HG03342 (cell line): Measurements from ENCODE around the gene C11orf98.
"Not testable (repeated sequence)": the region's sequence is repeated elsewhere in the genome, so short reads cannot be mapped to it uniquely, and the experiment has no call there.

Experiments used
- ATAC-seq: cut with Tn5 transposase; IDR thresholded peaks from one replicate; pipeline ENCODE4 v1.9.1; 2021; ENCODE audit warnings: mild to moderate bottlenecking, moderate library complexity; ENCODE audit not compliant: unreplicated experiment

Gene C11orf98

DNA sequence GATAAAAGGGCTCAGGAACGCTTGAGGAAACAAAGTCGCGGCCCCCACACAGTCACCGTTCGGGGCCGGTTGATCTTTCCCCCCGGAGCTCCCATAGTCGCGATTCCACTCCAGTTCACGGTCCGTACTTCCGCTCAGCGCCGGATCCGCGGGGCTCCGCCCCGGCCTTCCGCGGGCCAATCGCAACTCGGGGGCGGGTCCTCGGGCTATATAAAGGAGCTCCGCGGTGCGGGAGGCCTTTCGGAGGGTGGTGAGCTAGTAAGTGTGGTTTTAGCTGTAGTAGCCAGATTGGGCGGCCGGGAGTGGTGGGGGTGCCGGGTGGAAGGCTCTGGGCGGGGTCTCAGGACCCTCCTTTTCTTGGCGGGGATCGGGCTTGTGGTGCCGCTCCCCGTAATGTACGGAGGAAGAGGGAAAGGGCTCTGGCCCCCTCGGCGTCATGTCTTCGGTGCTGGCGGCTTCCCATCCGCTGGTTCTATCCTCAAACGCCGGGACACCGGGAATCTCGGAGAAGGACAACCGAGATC lies at the start of gene C11orf98, which contains the start of gene CSKMT:
C11orf98 (minus strand) TSS at position 136 of the 524 bp plus-strand sequence; CDS start at position 95, 41 bp downstream.
CSKMT (plus strand) TSS at position 238 of the 524 bp plus-strand sequence. CDS start 568 bp downstream, outside the sequence.
- peak; percentile 79 for ATAC-seq

DNA sequence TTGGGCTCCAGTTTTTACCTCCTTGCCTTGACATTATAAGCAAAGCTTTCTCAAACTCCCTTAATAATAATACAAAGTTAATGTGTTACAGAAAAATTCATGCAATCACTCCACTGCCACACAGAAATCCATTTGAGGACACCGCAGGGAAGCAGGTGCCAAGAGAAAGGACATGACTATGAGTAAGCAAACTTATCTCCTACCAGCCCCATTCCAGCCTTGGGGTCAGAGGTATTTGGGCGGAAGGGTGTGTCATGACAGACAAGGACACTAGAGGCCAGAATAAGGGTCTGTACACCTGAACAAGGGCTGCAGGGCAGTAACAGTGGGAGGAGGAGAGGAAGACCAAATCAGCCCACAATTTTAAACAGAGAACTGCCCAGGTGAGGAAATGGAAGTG lies 48.3 kb upstream of the C11orf98 start:
- no peak for ATAC-seq

DNA sequence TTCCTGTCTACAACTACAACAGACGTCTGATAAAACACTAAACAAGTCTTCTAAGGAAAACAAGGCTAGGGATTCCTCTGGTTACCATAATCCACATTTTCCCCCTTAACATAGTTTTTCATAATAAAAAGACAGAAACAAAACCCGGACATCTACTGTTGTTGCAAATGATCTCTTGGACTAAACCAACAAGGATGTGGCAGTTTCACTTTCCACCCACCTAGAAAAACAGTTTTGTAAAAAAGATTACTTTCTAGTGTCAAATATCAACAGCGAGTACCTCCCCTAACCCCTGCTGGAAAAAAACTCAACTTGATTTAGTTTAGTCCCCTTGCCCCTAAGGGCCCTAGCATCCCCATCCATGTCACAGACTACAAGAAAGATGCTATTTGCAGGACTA lies 47.9 kb upstream of the C11orf98 start:
- ATAC-seq, result no peak

DNA sequence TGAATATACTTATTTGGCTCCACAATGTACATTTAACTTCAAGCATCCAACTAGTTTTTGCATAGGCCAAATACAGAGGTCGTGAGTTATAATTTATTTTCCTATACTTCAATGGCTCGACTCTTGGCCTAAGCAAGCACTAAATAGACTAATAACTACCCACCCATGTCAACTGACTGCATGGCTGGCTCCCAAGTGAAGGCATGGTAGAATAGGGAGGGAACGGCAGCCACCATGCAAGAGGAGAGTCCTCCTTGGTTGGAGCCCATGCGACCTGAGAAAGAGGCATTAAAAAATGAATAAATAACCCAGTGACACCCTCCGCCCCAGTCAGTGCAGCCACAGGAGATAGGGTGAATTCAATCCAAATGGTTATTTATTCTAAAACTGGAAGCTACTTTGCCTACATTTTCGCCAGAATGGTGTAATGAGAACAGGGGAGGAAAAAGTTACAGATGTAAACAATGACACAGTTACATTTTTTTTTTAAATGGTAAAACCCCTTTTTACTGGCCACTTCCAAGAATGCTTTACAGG lies 47.3 kb upstream of the C11orf98 start:
- ATAC-seq, result no peak

DNA sequence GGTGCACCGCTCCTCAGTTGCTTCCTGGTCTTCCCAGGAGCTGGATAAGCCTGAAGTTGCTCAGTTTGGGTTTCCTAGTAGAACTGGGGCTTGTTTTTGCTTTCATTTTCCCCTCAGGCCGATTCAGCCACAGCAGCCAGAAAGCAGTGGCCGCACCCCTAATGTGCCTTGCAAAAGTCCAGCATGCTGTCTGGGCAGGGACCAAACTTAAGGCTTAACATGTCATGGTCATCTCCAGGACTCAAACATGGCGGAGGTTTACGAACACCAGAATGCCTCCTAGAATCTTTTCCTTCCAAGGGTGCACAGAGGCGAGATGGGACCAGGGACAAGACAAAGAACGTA lies 45.0 kb upstream of the C11orf98 start:
- no peak for ATAC-seq

DNA sequence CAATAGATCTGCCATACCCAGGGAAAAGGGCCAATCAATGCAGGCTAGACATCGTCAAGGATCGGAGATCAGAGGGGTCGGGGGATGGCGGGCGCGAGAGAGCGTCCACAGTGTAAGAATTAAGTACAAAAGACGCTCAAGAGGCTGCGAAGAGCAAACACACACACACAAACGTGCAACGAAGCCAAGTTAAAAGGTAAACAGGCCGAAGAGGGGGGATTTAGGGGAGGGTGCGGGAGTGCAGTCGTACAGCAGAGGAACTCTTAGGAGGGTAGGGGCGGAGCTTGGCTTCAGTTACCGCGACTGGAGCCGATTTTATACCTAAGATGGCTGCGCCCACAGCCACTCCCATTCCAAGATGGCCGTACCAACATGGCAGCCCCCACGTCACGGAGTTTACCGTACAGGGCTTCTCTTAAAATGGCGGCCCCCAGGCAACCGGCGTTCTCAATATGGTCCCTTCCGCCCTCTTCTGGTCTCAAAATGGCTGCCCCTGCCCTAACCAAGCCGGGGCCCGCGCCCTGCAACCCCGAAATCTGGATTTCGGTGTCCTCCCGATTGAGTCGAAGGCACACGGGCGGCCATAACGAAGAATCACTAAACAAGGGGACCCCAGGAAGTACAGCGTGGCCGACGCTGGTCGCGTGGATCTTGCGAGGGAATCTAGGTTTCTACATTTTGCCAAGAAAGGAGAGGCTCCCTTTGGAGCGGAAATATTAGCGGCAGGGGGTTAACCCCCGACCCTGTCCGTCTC lies 44.4 kb upstream of the C11orf98 start:
- ATAC-seq, result peak; percentile 67

DNA sequence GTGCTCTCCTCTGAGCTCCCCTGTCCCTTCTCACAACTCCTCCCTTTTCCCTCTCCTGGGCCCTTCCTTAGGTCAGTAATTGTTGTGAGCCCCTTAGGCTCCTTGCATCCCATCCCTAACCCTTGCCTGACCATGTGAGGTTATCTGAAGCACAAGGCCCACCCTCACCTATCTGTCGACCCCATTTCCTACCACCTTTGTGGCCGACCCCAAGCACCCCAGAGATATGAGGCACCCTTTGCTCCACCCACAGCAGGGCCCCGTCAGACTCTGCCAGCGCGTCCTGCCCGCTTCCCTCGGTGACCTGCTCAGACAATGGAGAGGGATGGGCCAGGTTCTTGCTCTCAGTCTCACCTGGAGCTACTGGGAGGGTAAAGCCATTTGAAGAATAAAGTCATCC lies 43.8 kb upstream of the C11orf98 start:
- no peak for ATAC-seq

DNA sequence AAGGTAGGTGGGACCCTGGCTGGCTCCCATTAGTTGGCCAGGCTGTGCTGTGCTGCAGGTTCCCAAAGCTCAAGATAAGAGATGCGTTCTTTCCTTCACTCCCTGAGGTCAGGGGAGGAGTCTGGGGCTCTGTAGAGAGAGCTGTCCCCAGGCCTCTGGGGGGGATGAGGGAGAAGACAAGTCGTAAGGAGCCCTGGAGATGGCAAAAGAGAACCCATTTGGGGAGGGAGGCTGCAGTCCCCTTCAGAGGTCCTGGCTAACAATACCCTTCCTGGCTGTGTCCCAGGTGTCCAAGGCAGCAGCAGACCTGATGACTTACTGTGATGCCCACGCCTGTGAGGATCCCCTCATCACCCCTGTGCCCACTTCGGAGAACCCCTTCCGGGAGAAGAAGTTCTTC lies 43.4 kb upstream of the C11orf98 start:
- no peak for ATAC-seq

DNA sequence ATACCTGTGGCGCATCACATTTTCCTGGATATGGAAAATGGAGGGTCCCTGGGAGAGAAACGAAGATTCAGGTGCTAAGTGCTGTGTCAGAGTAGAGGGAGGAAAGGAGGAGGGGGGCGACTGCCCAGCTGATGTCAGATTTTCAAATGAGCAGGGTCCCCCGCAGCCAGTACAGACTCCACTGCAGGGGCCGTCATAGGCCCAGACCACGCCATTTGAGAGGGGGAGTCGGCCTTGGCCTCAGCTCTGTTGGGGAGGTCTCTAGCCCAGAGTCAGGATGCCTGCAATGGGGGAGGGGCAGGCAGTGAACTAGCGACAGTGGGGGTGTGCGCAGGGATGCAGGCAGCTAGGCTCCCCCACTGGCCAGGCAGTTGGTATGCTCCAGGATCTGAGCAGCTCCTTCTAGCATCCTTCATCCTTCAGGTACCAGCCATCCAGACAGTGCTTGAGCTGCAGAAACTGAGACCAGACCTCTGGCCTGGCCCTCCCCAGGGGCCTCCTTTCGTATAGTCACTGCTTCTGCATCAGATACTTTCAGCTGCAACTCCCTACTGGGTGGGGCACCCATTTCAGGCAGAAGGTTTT lies 42.4 kb upstream of the C11orf98 start, which contains the start of the genes BSCL2 and GNG3:
BSCL2 (minus strand) TSS at position 148 of the 585 bp plus-strand sequence. CDS start 229 bp downstream, outside the sequence.
GNG3 (plus strand) TSS at position 400 of the 585 bp plus-strand sequence. CDS start 620 bp downstream, outside the sequence.
- ATAC-seq, result no peak

DNA sequence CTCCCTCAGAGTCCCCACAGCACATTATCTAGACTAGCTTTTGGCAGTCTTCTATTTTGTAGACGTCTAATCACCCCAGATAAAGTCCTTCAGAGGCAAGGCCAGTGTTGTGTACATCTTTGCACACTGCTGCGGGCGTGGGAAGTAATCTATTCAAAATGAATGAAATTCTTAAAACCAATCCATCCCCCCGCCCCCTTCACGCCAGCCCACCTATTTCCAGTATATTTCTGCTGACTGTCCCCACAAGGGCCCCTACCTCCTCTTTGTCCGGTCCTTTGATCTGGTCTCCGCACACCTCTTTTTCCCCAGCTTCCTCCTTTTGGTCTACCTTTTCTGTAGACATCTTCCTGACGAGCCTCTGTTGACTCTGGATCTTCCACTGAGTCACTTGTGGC lies 41.8 kb upstream of the C11orf98 start:
- ATAC-seq, result no peak

DNA sequence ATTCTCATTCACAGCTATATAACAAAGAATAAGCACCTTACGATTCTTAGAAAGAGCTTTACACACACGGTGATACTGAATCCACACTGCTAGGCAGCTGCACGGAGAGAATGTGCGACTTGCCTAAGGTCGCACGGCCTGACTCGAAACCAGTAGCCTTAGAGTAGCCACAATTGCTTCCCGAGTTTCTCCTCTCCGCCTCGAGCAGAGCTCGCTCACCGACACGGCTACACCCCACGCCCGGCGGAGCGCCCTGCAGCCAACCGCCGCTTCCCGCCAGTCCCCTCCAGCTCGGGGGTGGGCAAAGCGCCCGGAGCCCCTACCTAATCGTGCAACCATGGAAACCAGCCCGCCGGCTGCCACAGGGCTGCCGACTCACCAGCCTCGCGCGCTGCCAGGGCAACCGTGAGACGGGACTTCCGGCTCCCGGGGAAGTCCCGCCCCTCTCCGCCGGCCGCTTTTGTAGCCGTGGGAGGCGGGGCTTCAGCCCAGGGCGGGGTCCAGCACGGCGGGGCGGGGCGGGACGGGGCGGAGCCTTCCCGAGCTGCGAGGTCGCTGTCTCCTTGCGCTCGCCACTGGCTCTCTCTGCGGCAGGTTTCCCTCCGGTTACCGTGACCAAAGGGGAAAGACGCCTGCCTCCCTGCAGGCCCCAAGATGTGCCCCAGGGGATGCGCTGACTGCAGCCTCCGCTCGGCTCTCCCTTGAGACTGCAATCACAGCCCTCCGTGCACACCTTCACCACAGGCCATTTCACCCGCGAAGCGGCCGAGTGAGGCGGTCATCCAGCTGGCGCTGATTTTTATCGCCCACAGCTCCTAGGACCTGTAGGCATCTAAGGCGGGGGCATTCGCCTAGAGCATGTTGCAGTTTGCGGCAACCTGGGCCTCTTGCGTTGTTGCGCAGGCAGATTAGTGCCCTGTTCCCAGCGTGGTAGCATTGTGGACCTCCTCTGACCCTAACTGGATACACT lies 41.2 kb upstream of the C11orf98 start:
- peak; percentile 59 for ATAC-seq

DNA sequence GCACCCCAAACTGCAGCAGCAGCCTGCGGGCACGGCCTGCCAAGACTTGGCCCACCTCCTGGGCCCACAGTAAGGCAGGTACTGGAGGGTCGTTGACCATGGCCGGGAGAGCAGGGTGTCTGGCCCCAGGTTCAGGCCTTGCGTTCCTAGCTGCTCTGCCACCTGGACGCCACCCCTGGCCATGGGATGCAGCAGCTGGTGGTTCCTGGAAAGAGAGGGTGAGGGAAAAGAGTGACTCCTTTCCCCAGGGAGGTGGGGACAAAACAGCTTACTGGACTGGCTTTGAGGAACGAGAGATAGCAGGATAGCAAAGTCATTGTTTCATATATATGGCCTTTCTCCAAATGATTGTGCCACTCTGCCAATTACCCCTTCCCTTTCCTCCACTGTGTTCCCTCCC lies 40.4 kb upstream of the C11orf98 start:
- ATAC-seq, result no peak

DNA sequence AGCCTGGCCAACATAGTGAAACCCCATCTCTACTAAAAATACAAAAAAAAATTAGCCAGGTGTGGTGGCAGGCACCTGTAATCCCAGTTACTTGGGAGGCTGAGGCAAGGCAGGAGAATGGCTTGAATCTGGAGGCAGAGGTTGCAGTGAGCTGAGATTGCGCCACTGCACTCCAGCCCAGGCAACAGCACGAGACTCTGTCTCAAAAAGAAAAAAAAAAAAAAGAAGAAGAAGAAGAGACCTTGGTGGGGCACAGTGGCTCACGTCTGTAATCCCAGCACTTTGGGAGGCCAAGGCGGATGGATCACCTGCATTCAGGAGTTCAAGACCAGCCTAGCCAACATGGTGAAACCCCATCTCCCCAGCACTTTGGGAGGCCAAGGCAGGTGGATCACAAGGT lies 38.9 kb upstream of the C11orf98 start:
- ATAC-seq, result not testable (repeated sequence)

DNA sequence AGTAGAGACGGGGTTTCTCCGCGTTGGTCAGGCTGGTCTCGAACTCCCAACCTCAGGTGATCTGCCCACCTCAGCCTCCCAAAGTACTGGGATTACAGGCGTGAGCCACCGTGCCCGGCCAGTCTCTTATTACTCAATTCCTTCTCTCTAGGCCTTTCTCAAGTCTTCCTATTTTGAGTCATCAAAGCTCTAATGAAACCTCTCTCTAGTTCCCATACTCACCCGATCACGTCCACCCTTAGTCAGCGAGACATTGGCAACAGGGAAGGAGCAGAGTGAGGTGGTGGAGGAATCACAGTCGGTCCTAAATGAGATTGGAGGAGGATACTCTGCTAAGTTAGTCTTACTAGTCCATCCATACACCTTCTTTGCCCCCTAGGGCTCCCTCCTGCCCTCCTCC lies 37.2 kb upstream of the C11orf98 start:
- ATAC-seq, result no peak

DNA sequence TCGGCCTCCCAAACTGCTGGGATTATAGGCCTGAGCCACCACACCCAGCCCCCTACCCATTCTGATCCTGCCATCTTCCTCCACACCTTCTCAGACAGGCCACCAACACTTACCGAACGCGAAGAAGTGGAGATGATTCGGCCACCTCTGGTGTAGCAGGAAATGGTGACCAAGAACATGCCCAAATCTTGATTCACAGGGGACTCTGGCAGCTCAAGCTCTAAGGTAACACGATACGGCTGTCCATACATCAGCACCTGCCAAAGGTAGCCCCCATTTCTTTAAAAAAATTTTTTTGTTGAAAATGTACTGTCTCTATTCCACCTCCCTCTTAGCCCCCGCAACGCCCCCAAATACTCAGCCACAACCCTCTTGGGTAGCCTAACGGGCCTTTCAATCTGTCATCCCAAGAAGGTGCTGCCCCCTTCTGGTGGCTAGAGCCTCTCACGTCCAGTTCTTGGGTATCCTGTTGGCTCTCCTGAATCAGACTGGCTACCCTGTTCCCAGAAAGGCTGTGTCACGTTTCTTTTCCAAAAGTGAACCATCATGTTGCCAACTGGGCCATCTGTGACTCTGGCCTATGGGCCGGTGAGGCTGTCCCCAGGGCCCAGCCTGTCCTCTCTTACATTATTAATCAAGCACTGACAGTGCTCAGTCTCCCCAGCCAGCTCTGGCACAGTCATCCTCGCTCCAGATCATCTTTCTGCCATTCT lies 29.6 kb upstream of the C11orf98 start:
- ATAC-seq, result no peak

DNA sequence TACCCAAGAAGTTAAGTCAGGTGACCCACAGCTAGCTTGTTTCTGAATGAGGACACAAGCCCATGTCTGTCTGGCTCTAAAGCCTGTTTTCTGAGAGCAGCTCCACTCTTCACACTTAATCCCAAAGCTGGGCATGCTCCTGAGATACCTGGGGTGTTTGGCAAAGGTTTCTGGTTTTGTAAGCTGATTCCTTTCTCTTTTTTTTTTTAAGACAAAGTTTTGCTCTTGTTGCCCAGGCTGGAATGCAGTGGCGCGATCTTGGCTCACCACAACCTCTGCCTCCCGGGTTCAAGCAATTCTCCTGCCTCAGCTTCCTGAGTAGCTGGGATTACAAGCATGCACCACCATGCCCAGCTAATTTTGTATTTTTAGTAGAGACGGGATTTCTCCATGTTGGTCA lies 28.6 kb upstream of the C11orf98 start:
- not testable (repeated sequence) for ATAC-seq

DNA sequence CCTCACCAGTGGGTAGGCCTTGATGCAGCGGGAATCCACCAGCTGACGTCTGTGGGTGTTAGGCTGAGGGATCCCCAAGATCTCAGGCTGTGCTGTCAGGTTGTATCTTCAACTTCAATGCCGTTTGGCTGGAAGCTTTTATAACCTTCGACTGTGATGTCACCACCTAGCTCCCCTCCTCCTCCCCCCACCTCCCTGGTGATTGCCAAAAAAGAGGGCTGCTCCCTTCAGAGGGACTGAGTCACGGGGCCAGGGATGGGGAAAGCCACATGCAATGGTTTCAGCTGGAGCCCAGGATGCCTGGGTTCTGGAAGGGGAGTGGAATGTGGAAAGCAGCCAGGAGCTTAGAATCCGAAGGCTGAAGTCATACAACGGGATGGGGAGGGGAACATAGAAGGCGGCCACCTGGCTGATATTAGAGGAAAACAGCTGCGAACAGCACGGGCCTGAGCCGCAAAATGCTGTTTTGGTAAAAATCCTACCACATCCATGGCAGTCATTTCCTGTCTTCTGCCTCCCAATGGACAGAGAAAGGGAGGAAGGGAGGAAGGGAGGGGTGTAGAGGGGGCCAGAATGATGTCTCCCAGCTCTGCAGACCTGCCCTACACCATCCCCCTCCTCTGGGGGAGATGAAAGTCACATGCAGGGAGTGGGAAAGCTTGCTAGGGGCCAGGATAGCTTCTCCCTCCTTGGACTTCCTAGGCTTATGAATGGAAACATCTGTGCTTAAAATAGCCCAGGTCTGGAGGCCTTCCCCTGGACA lies 24.6 kb upstream of the C11orf98 start, which contains the start of gene LRRN4CL:
LRRN4CL (minus strand) TSS at position 110 of the 763 bp plus-strand sequence. CDS start 1,022 bp downstream, outside the sequence.
- no peak for ATAC-seq

DNA sequence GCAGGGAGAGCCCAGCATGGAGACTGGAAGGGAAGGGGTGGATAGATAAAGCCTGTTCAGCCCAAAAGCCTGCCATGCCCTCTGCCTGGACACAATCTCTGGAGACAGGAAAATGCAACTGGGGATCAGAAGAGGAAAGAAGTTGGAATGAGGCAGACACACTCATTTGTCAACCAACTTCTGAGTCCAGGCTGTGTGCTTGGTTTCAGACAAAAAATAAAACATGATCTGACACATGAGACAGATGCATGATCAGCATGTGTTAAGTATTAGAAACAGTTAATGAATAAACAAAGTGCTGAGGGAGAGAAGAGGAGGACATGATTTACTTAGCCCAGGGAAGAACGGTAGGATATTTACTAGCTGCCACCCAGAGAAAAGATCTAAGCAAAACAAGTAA lies 23.5 kb upstream of the C11orf98 start:
- no peak for ATAC-seq
